Activated CD8-positive, alpha-beta memory T cell treated with anti-CD3 and anti-CD28 coated beads, Interleukin-2, amount 50 U/mL, for 1 hour (primary cell): ENCODE data around the gene TPP1.

Experiments used
- DNase-seq: peaks from one replicate; pipeline ENCODE4 v3.0.0-alpha.2; 2020; ENCODE audit errors: extremely low read depth

Gene TPP1

DNA sequence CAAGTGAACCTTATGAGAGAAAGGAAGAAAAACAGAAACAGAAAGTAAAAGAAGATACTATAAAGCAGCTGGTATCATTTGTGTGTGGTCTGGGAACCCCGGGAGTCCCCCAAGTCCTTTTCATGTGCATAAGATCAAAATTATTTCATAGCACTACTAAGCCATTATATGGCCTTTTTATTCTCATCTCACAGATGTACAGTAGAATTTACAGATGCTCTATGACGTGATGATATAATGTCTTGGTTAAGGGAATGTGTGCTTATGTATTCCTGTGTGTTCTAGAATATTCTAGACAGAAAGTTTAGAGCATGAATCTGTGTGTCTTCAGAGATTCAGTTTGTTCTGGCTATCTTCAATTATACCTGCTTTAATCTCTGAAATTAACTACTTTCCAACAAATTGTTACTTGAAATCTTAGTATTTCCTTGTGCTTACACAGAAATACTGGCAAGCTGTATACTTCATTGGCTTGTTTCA is 8.6 kb upstream of the TPP1 start:
- DNase-seq: no peak

DNA sequence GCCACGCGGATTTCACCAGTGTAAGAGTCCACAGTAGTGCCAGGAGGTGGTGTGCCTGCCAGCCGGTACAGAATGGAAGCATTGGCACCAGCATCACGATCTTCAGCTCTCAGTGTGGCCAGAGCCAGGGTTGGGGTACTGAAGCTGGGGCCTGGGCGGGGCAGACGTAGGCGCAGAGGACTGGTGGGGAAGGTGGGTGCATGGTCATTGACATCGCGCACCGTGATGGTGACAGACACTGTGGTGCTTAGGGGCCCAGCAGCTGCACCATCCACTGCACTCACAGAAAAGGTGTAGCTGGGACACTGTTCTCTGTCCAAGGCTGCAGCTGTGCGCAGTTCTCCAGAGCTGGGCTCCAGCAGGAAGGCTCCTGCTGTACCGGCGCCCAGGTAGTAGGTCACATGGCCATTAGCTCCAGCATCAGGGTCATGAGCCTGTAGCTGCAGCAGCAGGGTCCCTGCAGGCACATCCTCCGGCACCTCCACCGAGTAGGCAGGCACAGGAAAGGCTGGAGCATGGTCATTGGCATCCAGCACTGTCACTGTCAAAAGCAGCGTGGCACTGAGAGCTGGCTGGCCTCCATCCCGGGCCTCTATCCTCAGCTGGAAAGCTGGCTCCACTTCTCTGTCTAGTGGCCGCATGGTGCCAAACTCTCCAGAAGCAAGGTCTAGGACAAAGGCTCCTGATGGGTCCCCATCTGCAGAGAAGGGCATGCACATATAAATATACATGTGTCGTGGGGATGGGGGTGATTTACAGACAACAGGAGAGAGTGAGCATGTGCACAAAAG is 7.9 kb upstream of the TPP1 start:
- no peak for DNase-seq

DNA sequence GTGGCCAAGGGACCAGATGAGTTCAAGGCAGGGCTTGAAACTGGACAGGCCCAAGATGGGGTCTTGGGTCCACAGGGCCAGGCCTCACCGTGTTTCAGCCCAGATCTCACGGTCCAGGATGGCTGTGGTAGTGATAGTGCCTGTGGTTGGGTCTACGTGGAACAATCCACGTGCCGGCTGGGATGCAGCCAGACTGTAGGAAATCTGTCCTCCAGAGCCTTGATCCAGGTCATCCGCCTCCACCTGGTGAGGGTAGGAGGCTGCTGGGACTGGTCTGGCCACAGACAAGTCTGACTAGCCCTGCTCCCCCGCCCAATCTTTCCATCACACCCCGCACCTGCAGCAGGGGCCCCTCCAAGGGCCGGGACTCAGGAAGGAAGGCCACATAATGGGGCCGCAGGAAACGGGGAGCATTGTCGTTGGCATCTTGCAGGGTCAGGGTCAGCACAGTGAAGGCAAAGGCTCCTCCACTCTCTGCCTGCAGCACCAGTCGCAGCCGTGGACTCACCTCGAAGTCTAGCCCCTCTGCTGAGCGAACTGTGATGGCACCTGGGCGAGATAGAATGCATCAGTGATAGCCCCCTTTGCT is 6.7 kb upstream of the TPP1 start:
- no peak for DNase-seq

DNA sequence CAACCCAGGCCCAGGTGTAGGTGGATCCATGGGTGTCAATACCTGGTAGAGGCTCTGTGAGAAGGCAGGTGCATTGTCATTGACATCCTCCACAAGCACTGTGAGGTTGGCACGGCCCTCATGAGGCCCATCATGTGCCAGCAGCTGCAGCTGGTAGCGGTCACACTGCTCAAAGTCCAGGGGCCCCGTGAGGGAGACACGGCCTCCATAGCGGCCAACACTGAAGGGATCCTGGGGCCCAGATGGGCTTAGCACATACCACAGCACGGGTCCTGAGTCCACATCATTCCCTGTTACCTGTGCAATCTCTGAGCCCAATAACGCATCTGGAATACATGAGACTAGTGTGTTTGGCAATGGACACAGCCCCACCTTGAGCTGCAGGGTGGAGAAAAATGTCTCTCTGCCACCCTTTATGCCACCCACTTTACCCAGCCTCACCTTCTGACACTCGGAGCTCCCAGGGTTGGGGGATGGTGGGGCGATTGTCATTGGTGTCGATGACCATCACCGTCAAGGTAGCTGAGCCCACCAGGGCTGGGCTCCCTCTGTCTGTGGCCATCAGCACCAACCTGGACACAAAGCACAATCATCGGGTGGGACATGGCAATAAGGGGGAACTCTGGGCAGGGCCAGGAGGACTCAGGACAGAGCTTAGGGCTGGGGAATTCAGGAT is 6.1 kb upstream of the TPP1 start:
- no peak for DNase-seq

DNA sequence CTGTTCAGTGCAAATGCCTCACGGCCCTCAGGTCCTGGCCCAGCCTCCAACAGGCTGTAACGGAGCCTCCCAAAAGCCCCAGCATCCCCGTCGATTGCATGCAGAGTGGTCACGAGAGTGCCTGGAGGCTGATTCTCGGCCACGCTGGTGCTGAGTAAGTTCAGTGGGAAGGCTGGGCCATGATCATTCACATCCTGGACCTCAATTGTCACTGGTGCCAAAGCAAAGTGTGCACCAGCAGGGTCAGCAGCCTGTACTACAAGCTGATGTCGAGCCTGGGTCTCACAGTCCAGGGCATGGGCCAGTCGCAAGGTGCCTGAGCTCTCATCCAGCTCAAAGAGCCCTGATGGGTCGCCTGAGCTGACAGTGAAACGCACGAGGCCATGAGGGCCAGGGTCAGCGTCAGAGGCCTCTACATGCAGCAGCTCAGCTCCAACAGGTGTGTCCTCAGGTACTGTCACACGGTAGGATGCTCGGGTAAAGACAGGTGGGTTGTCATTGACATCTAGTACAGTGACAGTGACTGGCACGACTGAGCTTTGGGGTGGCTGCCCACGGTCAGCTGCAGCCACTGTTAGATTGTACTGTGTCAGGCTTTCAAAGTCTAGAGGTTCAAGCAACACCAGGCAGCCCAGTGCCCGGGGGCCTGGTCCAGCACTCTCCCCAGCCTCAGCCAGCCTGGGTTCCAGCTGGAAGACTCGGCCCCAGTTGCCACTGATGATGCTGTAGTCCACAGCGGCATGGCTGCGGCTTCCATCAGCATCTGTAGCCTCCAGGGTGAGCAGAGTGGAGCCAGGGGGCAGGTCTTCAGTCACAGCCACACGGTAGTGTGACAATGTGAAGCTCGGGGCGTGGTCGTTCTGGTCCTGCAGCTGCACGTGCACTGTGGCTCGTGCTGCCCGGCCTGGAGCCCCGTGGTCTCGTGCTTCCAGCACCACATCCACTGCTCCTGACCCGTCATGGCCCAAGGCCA is 4.5 kb upstream of the TPP1 start:
- DNase-seq: no peak

DNA sequence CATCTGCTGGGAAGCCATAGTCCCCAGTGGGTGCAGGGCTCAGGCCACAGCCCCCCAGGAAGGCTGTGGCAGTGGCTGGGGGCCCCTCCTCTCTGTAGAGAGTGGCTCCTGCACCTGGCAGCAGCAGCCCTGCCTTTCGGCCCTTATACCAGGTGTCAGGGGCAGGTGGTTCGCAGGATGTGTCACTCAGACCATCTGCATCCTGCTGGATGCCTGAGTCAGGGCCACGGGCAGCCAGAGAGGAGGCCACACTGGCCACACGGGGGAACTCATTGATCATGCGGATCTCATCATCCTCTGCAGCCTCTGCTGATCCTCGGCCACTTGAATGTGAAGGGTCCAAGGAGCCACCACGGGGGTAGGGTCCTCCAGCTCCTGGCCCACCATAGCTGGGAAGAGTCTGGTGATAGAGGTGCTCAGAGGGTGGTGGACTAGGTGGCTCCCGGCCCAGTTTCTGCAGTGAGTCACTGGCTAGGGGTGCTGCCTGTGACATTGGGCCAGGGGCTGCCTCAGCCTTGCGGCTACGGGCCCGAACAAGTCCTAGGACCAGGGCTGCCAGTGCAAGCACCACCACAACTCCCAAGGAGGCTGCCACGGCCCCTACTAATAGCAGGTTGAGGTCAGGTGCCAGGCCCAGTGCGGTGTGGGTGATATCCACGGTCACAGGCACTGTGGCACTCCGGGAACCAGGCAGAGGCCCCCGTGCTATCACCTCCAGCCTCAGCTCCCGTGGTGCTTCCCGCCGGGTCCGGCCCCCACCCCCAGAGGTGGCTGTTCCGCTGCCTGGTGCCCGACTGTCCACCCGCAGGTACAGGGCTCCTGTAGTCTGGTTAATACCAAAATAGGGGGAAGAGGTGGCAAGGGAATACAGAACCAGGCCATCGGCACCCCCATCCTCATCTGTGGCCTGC is 3.3 kb upstream of the TPP1 start:
- DNase-seq: no peak

DNA sequence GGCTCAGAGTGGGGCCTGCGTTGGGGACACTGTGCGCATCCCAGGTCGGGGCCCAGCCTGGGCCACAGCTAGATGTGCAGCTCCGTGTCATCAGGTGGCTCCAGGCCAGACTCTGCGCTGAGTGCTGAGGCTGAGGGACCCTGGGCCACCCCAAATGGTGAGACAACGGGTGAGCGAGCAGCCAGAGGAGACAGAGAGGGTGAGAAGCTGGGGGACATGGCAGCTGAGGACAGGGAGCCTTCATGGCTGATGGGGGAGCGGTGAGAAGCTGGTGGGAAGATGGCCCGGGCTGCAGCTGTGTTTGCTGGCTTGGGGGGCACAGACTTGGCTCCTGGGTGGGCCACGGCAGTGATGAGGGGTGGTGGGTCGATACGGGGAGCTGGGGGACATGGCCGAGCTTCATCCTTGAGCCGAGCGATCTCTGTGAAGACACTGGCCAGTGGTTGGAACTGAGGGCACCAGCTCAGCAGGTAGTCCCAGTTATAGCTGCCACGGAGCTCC is 2.5 kb upstream of the TPP1 start:
- no peak for DNase-seq

DNA sequence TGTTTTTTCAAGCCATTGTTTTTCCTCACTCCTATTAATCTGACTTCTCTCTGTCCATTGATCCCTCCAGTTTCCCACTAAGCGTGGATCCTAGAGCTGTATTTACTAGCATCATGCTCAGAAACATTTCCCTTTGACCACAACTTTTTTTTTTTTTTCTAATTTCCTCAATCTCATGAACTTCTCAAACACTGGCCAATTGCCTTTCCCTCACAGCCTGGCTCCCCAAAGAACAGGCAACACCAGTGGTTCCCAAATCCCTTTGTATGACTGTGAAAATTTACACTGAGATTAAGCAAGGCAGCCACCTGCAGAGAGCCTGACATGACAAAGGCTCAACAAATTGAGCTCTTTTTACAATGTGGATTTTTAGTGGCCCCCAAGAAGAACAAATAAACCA is 1.4 kb upstream of the TPP1 start:
- no peak for DNase-seq

DNA sequence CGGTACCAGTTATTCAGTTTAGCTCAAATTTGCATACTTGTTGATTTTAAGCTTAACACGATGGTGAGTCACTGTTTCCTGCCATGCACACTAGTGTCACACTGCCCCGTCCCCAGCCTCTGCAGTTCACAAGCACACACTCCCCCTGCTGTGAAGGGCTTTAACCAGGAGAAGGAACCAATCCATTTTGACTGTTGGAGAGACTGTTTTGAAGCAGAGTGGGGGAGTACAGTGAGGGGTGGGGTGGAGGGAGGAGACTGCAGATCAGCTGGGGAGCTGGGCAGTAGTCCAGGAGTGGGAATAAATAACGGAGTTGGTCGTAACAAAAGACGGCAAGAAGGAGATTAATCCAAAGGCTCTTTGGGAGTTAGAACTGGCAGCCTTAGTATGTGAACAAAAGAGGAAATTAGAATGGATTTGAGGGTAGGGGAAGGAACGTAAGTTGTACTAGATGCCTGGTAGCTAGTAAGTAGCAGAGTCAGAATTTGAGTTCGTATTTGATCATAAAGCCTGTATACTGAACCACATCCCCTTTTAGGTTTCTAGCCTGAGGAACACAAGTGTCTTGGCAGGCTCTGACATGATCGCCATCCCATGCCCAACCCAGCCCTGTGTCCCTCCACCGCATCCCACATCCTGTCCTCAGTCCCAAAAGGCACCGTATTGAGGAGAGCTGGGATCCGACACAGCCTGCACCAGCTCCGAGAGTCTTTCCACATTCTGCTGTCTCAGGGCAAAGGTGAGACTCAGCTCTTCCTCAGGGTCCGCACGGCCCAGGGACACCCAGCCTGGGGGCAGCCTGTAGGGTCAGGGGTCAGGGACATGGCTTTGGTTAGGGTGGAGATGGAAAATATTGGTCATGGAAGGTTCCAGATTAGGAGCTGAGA is 862 bp downstream of the TPP1 start:
- peak; percentile 56 for DNase-seq

DNA sequence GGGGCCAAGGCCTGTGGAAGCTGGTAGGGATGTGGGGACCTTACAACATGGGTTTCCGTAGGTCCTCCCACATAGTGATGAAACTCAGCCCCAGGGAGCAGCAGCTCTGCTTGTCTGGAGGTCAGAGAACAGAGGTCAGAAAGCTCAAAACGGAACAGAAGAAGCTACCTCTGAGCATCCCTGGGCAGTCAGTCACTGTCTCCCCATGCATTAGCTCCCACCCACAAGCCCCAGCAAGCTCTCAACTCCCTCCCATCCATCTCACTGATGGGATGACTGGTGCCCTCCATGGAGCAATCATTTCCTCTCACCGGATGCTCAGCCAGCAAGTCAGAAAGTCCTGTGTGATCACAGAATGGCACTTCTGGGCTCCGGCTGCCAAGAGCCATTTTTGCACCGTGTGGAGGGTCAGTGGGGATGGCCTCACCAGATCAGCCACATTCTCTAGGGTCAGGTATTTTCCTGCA is 1.9 kb downstream of the TPP1 start:
- no peak for DNase-seq

DNA sequence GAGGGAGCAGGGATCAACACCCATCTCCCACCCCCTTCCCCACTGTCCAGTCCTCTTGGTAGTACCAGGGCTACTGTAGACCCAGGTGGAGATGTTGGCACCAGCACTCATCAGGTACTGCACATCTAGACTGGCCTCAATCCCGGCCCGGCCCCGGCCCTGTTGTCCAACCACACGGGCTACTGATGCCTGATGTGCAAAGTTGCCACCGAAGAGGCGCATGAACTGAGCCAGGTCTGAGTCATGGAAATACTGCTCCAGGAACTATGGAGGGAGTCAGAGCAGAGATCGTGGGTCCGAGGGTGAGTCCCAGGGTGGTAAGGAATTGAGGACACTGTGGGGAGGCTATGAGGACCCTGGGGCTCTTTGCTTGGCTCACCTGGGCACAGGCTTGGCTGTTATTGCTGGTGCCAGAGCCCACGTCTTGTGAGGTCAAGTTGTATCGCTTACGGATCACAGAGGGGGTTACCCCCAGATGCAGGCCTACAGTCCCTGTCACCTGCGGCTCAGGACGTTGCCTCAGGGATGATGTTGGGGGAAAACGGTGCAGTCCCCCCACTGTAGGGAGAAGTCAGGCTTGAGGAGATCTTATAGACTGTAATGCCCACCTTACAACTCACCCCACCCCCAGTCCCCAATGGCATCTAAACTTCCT is 2.5 kb downstream of the TPP1 start:
- DNase-seq: no peak

DNA sequence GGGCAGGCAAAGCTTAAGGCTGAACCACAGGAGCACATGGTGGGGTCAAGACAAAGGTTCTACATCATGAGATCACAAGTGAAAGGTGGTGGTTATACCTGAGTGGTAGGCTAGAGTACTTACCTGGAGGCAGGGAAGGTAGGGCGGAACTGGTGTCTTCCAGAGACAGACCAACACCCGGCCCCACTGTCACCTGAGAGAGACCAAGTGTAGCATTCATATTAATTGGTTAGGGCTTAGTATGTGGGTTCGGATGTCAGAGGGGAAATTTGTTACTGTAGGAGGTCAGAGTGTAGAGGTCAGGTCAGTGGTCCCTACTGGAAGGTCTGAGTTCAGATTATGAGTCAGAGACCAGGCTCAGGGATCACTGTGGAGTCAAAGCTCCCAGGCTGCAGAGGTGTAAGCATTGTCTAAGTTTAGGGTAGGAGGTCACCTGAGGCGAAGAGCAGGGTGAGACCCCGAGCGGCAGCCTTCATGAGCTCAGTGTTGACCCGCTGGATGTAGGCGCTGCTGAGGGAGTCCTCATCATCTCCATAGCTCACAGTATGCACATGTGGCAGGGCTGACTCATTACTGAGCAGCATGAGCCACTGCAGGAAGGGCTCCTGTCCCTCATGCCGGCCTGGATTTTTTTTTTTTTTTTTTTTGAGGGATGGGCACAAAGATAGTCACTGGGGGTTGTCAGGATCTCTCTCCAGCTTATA is 3.2 kb downstream of the TPP1 start:
- DNase-seq: no peak

DNA sequence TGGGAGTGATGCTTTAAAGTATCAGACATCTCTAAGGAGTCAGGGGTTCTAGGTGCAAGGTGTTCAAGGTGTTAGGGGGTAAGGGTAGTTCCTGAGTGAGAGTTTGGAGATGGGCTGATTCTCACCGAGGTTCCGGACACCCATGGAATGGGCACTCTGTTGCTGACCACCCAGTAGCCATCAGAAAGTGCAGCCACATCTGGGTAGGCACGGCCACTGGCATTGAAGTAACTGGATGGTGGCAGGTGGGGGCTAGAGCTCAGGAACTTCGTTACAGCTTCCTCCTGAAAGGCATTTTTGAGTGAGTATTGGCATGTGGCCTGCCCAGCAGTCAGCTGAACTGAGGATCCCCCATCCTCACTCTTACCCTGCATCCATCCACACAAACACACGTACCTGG is 4.2 kb downstream of the TPP1 start:
- DNase-seq: no peak

DNA sequence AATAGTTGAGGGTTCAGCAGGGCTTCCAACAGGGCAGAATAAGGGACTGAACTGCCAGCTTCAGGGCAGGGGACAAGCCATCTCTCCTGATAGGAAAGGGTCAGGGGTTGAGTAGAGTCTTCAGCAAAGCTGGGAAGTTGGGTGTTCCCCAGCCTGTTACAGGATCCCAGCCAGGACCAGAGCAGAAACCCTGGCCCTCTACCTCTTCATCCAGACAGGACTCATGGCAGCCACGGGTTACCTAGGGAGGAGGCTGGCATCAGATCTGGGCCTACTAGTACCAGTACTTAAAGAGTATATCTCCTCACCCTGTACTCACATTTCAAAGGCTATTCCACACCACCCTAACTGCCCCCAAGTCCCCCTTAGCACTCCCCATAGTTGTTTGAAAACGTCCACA is 4.8 kb downstream of the TPP1 start:
- no peak for DNase-seq

DNA sequence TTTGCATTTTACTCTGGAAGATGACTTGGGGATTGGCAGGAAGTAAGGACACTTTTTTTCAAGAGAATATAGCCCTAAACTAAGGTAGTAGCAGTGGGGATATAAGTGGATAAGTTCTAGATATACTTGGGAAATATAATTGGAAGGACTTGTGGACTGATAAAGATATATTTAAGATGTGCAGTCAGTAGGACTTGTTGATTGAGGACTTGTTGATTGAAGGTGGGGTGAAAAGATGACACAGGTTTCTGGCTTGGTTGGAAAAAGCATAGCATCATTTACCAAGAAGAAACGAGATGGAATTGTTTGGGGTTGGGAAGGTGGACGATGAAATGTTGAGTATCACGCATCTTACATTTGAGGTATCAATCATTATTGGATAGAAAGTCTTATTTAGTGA is 5.7 kb downstream of the TPP1 start:
- DNase-seq: no peak

DNA sequence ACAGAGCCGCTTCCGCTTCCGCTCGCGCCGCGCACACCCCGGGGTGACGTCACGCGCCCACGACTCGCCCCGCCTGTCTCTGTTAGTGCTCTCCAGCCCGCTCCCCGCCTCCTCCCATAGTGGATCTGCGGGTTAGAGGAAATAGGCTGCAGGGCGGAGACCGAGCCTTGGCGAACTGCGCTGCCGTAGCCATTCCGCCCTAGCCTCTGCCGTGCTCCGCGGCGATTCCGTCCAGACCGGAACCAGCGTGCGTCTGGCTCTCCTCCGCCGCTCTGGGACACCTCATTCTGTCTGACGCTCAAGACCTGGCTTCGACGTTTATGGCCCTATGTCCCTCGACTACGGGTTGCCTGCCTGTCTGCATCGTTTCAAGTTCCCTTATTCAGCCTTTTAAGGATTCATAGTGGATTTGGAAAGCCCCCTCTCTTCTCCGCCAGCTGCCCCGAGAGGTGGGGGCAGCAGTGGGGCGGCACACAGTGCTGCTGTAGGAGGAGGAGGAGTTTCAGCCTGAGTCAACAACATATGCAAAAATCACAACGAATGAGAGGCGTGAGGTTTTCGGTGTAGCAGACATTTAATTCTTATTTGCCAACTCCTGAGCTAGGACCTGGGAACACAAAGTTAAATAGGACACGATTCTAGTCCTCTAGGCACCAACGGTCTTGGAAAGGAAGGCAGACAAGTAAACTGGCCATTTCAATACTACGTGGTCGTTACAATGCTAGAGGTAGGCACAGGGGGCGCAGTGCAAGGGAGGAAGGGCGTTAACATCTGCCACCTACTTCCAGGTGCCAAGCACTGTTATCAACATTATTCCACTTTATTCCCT is 6.8 kb downstream of the TPP1 start, which contains the start of gene TAF10:
Gene TAF10, minus strand, starts transcription at position 4 of the 829 bp plus-strand sequence. CDS start 27 bp downstream, outside the sequence.
- peak; percentile 93 for DNase-seq

DNA sequence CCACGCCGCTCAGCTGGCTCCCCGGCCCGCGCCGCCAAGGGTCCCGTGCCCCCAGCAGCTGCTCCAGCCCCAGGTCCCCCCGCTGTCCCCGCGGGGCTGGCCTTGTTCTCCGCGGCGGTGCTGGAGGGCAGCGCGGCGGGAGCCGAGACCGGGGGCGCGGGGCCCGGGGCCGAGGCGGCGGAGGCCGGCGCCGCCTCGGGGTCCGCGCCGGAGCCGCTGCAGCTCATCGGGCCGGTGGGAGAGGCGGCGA is 7.3 kb downstream of the TPP1 start:
- no peak for DNase-seq
